GM15510 (cell line): ENCODE measurements around the gene MYH10.

Experiments
- POLR2A ChIP-seq: IDR thresholded peaks from 3 replicates; pipeline ENCODE4 v1.6.1; 2011; ENCODE audit warnings: borderline replicate concordance; ENCODE audit not compliant: insufficient read length; ENCODE audit errors: extremely low read depth

The MYH10 gene

GRCh38 chr17:8464941-8465340 lies 165.6 kb downstream of the MYH10 start:
- TF ChIP-seq POLR2A: no peak

GRCh38 chr17:8463099-8463498 lies 167.4 kb downstream of the MYH10 start:
- no peak for TF ChIP-seq POLR2A

GRCh38 chr17:8462564-8462963 lies 168.0 kb downstream of the MYH10 start:
- TF ChIP-seq POLR2A: no peak

- TF ChIP-seq POLR2A: no peak
Observed at GRCh38 chr17:8459831-8460230, 170.7 kb downstream of the MYH10 start.

GRCh38 chr17:8459107-8459506 lies 171.4 kb downstream of the MYH10 start:
- TF ChIP-seq POLR2A: no peak

GRCh38 chr17:8458128-8458527 lies 172.4 kb downstream of the MYH10 start:
- TF ChIP-seq POLR2A: no peak

- TF ChIP-seq POLR2A: no peak
Observed at GRCh38 chr17:8455665-8456209, 174.8 kb downstream of the MYH10 start.

GRCh38 chr17:8453326-8453725 lies 177.2 kb downstream of the MYH10 start:
- TF ChIP-seq POLR2A: no peak

GRCh38 chr17:8451933-8452614 lies 178.5 kb downstream of the MYH10 start:
- TF ChIP-seq POLR2A: no peak

- TF ChIP-seq POLR2A: no peak
Observed at GRCh38 chr17:8448310-8448709, 182.2 kb downstream of the MYH10 start.

- TF ChIP-seq POLR2A: no peak
Observed at GRCh38 chr17:8447799-8448198, 182.7 kb downstream of the MYH10 start.

GRCh38 chr17:8445536-8445935 lies 185.0 kb downstream of the MYH10 start:
- TF ChIP-seq POLR2A: no peak

- no peak for TF ChIP-seq POLR2A
Observed at GRCh38 chr17:8444494-8444893, 186.0 kb downstream of the MYH10 start.

GRCh38 chr17:8443756-8444155 lies 186.8 kb downstream of the MYH10 start:
- no peak for TF ChIP-seq POLR2A

- TF ChIP-seq POLR2A: no peak
Observed at GRCh38 chr17:8442310-8442709, 188.2 kb downstream of the MYH10 start.

GRCh38 chr17:8441690-8442089 lies 188.8 kb downstream of the MYH10 start:
- TF ChIP-seq POLR2A: no peak
